Activated CD4-positive, alpha-beta T cell treated with anti-CD3 and anti-CD28 coated beads, Interleukin-2, amount 50 U/mL, for 48 hours (primary cell): ENCODE results near the gene ABHD5.
A peak's percentile ranks its signal among the peaks of the same experiment; 100 is the strongest.

Experiments
- DNase-seq, 2 experiments: peaks; one replicate each; pipeline ENCODE4 v3.0.0-alpha.2; 2020

The ABHD5 gene

DNA sequence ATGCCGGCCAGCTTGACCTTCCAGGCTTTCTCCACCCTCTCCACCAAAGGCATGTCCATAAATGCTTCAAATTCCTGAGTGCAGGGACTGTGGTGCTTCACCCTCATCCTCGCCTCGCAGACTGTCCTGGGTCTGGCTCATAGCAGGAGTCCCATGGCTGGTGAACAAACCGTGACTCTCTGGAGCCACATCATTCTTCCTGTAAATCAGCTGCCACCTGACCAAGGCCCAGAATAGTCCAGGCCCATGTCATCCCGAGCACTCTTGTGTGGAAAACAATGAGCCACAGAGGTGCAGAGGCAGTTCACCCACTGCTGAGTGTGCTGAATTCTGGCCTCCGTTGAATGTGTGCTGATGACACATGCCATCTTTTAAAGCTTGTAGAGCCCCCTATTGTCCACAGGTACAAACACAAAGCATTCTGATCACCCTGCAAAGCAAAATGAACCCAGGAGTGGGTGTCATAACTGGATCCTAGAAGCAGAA is 68.6 kb downstream of the ABHD5 start:
- peak in 1 of 2 experiments; percentile 17 for DNase-seq

DNA sequence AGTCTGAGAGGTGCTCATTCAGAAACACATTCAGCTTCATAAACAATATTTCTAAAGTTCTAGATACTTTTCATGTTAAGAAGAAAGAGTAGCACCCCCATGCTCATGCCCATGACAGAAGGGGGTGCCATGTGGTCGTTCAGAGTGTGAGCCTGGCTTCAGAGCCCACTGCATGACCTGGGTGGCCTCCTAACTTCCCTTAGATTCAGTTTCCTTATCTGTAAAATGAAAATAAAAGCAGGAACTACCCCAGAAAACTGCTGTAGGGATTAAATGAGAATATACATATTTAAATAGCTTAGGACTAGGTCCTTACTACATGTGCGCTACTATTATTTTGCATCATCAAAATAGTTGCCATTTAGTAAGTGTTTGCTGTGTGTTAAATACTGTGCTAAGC is 69.2 kb downstream of the ABHD5 start:
- no peak for DNase-seq

DNA sequence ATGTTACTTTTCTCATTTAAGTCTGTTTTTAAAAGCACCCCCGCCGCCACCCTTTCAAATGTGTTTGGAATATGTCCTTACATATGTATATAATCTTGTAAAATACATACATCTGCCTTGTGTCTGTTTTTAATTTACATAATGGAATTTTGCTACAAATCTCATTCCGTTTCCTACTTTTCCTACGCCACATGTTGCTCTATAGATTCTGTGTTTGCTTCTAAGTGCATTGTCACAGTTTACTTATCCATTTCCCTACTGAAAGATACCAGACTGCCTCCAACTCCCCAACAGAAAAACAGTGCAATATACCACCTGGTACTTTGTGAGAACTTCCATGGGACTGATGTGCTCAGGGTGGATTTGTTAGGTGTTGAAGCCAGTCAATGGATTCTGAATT is 70.2 kb downstream of the ABHD5 start:
- DNase-seq: no peak

DNA sequence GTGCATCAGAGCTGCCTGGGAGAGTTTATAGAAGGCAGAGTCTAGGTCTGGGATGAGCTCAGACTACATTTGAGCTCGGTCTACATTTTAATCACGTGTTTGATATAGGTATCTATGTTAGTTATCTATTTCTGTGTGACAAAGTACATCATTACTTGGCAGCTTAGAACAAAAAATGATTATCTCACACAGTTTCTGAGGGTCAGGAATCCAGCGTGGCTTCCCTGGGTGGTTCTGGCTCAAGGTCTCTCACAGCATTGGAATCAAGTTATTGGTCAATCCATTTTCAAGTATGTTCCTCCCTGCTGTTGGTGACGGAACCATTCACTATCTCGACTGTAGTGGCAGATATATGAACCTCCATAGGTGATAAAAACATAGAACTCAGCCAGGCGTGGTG is 71.7 kb downstream of the ABHD5 start:
- no peak for DNase-seq

DNA sequence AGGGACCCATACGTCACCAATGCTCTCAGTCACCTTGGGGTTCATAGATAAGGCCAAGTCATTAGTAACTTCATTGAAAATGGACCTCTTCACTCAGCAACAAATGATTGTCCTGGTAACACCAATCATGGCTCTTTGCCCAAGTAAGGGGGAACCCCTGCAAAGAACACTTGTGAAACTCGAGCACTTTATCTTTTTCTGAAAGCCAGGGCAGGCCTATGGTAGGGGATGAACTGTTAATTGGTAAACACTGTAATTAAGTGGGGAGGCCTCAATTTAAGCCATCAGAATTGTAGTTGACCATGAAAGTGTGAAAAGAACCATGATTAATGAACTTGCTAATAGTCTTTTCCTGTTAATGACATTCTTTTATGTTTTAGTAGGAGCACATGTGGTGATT is 73.3 kb downstream of the ABHD5 start:
- no peak for DNase-seq

- no peak for DNase-seq
Observed at GRCh38 chr3:43764471-43764870, 73.7 kb downstream of the ABHD5 start.

DNA sequence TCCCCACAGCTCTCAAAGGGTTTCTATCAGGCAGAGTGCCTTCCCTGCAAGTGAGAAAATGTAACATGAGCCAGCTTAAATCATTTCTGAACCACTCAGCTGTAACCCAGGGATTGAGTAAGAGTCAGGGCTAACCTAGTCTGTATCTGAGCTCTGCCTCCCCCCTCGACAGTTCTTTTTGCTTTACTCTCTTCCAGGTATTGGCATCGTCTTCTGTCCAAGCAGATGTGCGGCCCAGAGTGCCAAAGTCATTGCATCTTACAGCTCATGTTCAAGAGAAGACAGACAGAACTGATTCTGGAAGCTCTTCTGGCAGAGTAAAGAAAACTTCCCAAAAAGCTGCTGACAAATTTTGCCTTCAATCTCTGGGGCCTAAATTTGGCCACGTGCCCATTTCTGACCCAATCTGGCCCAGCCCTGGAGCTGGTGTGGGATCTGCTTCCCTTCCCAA is 74.8 kb downstream of the ABHD5 start:
- DNase-seq: no peak

DNA sequence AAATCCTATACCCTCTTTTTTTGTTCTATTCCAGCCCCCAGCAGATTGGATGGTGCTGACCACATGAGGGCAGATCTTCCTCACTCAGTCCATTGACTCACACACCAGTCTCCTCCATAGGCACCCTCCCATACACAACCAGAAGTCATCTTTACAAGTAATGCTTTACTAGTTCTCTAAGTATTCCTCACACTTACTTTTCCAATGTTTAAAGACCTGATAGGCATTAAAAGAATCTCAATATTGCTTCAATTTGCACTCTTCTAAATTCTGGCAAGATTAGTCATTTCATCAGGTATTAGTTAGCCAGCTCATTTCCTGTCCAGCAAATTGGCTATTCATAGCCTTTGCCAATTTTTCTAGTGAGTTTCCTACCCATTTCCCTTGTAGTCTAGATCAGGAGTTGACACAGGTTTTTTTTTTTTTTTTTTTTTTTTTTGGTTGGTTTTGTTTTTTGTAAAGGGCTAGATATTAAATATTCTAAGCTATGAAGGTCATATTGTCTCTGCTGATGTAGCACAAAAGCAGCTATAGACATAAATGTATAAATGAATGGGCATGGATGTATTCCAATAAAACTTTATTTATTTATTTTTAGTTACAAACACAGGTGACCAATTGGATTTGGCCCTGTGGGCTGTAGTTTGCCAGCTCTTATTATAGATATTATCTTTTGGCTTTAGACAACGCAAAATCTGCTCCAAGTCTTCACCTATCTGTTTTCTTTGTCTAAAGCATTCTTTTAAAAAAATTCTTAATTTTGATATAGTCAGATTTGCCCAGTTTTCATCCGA is 76.1 kb downstream of the ABHD5 start:
- no peak for DNase-seq

GRCh38 chr3:43768381-43768973 is 77.7 kb downstream of the ABHD5 start:
- DNase-seq: no peak

DNA sequence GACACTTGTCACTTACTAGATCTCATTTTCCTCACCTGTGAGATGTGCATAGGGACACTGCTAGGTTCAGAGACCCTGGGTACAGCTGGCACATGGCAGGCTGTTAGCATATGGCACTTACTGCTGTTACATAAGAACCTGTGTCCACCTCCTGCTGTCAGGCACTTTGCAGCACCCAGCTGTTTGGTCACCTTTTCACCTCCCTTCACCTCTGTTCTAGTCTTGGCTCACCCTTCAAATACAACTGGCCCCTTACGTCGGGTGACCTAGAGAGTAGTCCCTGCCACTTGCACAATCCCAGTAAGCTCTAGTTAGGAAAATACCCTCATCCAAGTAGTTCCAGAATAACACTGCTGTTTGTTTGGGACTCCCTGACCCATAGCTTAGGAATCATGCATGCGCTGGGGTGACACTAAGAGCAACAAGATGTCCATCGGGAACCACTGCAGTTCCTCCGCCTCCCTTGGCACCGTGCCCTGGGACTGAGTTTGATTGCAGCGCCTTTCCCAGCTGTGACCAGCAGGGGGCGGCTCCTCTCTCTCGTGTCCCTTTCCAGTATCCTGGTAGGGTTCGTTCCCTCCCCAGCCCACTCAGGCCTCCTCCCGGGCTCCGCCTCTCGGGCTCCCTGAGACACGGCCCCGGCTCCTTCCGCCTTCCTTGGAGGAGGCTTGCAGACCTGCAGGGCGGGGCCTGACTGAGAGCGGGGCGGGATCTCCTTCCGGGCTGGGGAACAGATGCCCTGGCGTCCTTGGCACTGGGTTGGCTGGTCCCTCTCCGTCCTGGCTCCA is 78.6 kb downstream of the ABHD5 start:
- peak; percentile 86 to 89 for DNase-seq

- DNase-seq: peak in 1 of 2 experiments; percentile 23
Observed at GRCh38 chr3:43769885-43770425, 79.2 kb downstream of the ABHD5 start.

GRCh38 chr3:43770426-43771103 is 79.8 kb downstream of the ABHD5 start:
- peak; percentile 32 to 56 for DNase-seq

- no peak for DNase-seq
Observed at GRCh38 chr3:43771610-43772009, 80.9 kb downstream of the ABHD5 start.

- no peak for DNase-seq
Observed at GRCh38 chr3:43773273-43774094, 82.7 kb downstream of the ABHD5 start.

- DNase-seq: no peak
Observed at GRCh38 chr3:43774799-43775198, 84.1 kb downstream of the ABHD5 start.

GRCh38 chr3:43776101-43776500 is 85.4 kb downstream of the ABHD5 start:
- no peak for DNase-seq

DNA sequence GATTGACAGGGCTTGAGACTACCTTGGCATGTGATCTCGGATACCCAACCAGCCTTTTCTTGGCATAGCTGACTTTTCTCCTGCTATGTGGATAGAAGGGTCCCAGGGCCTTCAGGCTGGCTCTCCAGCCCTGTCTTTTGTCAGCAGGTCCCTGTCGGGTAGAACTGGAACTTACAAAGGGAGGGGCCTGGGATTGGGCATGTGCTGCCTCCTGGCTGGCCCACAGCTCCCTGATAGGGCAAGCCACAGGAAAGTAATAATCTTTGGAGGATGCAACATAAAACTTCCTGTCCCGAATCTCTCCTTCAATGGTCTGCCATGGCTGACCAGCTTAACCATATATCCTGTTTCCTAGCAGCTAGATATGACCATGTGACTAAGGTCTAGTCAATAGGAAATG is 89.1 kb downstream of the ABHD5 start:
- DNase-seq: no peak

DNA sequence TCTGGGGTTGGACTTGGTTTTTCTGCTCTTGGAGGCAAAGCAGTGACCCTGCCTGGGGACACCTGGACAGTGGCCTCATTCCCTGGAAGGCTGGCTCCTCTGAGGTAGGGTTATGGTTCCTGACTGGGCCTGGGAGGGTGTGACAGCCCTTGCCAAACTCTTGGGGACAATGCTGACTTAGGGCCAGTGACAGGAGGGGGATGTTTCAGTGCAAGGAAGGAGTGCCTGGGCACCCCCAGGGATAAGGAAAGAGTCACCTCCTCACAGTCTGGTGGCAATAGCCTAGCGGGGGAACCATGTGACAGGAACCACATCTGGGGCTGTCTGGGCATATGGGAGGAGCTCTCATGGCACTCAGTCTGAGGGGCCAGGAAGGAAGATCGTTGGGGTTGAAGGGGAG is 91.8 kb downstream of the ABHD5 start:
- no peak for DNase-seq
